RKO (cell line): Measurements from ENCODE around the gene SLC35F6.

Experiments used
- DNase-seq: peaks from one replicate; pipeline ENCODE4 v3.0.0-alpha.2; 2016; ENCODE audit warnings: low spot score

The SLC35F6 gene

DNA sequence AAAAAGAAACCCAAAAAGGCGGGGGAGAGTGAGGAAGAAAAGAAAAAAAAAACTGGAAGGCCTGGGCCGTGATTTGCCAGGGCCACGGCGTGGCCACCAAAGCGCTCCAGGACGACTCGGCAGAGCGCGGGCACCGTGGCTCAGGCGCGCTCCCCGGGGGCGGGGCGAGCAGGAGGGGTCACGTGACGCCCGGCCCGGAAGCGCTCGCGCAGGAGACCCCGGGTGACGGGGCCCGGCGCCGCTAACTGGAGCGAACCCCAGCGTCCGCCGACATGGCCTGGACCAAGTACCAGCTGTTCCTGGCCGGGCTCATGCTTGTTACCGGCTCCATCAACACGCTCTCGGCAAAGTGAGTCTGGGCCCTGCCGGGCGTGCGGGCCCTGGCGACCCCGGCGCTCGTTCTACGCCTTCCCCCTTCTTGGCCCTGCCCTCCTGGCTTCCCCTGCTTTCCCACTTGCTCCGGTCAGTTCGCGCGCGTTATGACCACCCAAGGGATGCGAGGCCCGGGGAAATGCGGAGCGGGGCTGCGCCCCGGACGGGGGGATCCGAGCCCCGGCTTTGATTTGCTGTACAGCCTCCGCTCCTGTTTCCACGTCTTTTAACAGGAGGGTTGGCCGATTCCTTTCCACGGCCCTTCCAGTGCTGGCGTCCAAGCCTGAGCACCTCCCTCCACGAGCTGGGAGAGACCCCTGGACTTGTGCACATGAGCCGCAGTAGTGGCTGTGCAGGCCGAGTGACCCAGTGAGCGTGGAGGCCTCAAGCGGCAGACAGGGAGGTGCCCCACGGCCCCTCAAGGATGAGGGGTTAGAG, at the start of gene SLC35F6:
SLC35F6 (plus strand) TSS at position 207 of the 810 bp plus-strand sequence; CDS start at position 273, 66 bp downstream.
- DNase-seq, result peak; percentile 88

GRCh38 chr2:26715528-26716270, 48.4 kb upstream of the SLC35F6 start:
- DNase-seq, result no peak

DNA sequence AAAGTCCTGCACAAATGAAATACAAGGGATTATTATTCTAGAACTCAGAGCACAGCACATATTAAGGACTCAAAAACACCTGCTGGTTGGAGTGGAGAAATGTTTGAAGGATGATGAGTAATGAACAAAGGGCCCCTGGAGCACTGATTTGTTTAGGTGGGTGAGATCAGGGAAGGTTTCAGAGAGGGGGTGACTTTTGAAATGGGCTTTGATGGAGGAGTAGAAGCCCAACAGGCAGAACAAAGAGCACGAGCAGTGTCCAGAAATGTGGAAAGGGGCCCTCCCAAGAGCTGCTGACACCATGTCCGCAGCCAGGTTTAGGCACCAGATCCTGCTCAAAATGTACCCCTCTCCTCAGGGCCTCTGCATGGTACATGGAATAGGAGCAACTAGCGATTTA, 47.7 kb upstream of the SLC35F6 start:
- no peak for DNase-seq

DNA sequence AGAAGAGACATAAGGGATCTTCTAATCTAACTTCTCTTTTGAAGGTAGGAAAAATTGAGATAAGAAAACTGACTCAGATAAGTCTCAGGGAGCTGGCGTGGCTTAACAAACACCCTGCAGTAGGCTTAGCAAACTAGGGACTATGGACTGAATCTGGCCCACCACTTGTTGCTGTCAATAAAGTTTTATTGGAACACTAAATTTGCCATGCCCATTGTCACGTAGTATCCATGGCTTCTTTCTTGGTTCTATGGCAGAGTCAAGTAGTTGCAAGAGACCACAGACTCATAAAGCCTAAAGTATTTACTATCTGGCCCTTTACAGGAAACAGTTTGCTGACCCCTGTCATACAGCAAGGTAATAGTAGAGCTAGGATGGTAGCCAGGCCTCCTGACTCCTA, 47.3 kb upstream of the SLC35F6 start:
- DNase-seq, result no peak

GRCh38 chr2:26717362-26717761, 46.7 kb upstream of the SLC35F6 start:
- DNase-seq, result no peak

GRCh38 chr2:26718949-26719686, 45.0 kb upstream of the SLC35F6 start:
- DNase-seq, result no peak

- DNase-seq, result no peak
Measured at GRCh38 chr2:26720322-26721114, 43.6 kb upstream of the SLC35F6 start.

DNA sequence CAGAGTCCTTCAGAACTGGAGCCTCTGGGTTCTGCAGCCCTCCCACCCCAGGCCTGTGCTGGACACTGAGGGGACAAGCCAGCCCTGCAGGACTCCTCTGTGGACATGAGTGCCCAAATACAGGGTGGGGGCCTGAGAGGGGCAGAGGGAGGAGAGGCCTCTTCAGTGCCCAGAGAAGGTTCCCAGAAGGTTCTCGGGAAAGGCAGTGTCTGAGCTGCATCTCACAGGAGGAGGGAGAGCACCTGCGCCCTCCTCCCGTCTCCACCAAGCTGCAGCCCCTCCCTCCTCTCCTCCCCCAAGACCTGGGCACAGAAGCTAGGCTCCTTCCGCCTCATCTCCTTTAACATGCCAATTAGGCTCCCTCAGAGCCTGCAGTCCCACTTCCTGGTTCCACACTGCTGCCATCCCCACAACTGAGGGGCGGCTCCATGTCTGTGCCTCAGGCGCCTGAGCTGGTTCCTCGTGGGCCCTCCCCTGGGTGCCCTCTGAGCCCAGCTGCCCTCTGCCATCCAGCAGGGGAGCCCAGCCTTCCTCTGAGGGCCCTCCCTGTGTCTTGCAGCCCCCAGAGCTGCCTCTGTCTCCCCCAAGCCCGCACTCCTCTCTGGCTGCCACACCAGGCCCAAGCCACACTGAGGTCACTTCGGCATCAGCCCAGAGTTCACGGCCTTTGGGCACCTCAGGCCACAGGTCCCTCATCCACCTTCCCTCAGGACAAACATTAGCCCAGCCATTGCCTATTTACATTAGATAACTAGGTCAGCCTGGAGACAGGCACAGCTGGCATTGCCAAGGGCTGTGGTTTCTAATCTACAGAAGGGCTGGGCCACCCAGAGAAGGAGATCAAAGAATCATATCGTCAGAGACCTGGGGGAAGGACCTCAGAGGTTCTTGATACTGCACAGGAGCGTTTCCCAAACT, 42.7 kb upstream of the SLC35F6 start:
- DNase-seq, result no peak

DNA sequence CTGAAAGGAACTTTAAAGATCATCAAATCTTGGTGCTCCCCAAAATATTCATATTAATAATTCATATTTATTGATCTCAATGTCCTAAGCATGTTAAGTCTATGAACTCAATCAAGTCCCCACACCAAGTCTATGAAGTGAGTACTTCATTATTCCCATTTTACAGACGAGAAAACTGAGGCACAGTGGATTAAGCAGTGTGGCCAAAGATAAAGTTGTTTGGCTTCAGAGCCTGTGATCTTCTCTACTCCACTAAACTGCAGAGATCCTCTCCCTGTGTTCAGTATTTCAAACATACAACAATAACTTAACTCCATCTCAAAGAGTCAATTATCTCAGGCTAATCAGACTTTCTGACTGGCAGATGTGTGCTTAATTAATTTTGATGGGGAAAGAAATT, 41.8 kb upstream of the SLC35F6 start:
- no peak for DNase-seq

DNA sequence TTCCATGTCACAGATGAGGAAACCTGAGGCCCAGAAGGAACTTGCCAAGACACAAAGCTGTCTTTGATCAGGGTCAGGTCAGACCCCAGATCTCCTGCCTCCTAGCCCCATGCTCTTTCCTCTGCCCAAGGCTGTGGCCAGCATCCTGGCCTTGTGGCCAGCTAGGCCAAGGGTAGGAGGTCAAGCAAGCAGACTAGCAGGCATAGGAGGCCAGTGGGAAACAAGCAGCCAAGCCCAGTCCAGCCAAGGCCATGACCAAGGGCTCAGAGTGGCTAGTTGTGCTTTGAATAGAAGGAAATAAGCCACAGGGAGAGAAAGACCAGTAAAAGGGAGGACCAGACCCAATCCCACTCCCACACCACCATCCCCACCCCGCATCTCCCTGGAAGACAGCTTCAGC, 41.2 kb upstream of the SLC35F6 start:
- DNase-seq, result no peak

- DNase-seq, result no peak
Measured at GRCh38 chr2:26723475-26723874, 40.6 kb upstream of the SLC35F6 start.

DNA sequence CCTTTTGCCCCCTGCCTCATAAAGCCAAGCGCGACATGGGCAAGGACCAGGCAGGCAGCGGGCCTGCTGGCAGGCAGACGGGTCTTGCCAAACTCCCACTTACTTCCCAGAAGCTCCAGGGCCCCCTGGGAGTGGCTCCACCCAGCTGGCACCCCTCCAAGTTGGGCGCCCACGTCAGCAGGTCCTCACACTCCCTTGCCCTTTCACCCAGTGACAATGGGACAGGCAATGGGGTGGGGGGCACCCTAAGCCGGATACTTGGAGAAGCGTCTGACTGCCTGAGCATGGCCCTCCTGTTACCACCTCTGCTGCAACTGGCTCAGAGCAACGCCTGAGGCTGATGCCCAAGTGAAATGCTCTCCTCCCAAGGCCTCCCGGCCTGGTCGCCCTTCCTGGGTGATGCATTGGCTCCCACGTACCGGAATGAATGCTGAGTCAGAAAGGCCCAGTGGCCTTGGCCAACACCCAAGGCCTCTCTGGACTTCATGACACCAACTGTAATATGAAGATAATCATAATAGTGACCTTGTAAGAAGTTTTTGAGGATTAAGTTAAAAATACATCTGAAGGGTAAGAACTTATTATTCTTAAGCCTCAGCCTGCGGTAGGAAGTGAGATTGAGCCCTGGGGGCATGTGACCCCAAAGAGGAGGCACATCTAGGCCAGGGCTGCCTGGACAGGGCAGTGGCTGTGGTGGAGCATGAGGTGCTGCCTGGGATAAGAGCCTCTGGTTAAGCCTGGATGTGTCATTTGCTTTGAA, 39.9 kb upstream of the SLC35F6 start:
- DNase-seq, result peak; percentile 67

DNA sequence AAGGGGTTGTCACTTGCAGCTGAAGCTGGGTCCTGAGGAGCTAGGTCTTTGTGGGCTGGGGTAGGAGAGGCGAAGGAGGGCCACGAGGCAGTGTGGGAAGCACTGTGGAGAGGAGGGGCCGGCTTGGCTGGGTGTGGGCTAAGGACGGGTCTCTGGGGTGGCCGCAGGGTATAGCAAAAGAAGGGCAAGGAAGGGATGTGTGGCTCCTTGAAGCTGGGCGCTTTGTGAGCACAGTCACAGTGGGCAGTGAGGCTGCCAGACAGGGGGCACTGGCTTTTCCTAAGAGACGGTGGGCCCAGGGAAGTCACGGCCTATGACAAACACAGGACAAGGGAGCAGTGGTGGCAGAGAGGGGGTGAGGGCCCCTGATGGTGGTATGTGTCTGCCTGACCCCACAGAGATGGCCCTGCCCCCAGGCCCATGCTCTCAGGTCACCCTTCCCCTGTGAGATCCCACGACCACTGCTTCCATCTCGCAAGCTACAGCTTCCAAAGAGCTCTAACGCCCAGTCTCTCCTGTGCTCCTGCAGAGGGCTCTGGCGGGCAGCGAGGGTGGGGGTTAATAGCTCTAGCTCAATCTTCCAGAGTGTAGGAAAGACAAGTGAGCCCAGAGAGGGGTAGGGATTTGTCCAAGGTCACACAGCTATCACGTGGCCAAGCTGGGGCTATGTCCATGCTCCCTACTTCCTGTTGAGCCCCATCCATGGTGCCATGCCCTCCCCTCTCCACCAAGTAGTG, 39.1 kb upstream of the SLC35F6 start:
- no peak for DNase-seq

- no peak for DNase-seq
Measured at GRCh38 chr2:26725521-26725820, 38.6 kb upstream of the SLC35F6 start.

DNA sequence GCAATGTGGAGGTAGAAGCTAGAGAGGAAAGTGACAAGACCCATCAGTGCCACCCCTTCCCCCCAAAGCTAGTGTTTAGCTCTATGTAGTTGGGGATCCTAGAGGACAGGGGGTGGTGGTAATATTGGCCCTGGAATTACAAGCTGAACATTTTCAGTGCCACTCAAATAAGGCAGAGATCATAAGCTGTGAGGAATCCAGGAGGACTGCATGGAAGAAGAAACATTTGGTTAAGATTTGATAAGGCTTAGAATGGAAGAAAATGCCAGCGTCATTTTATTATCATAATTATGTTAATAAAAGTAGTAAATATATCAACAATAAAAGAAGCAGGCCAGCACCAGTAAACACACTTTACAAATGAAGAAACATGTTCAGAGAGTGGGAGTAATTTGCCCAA, 37.9 kb upstream of the SLC35F6 start:
- no peak for DNase-seq

GRCh38 chr2:26727641-26728561, 36.2 kb upstream of the SLC35F6 start:
- no peak for DNase-seq

GRCh38 chr2:26729311-26729710, 34.8 kb upstream of the SLC35F6 start:
- DNase-seq, result no peak

DNA sequence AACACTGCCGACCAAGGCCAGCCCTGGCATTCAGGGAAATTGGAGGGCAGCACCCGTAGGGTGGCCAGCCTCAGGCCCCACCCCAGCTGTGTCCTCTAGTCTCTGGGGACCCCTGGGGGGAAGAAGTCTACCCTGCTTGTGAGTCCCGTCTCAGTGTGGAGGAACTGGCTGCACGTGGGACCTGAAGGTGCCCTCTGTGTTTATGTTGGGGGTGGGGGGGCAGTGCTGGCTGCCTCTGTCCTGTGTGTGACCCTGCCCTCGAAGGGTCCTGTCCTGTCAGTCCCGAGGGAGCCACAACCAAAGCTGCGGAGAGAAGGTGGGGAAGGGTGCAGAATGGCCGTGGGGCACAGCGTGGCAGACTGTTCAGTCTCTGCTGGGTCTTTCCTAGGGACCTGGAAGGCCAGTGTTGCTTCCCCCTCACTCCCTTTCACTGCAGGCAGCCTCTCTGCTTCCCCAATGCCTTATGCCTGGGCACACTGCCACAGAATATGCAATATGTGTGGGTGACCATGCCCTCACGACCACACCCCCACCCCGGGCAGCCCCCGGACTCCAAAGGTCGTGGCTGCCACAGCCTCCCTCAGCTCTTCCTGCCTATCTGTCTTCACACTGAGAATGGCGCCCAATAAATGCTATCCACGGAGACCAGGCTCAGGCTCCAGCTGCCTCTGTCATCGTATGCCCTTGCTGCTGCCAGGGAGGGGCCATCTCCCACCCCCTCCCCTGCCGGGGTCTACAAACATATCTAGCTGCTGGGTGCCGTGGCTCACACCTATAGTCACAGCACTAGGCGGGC, 33.3 kb upstream of the SLC35F6 start:
- no peak for DNase-seq
